MM.1S (cell line): ENCODE results near the gene NEDD4L.

Source experiments
- CTCF ChIP-seq: fragments of 300-600 bp; sonication (generic); IDR thresholded peaks from 2 replicates; pipeline ENCODE4 v1.5.1; 2016; ENCODE audit warnings: antibody characterized with exemption, low read length, mixed read lengths
- EZH2phosphoT487 ChIP-seq: fragments of 300-600 bp; sonication (generic); IDR thresholded peaks from 2 replicates; pipeline ENCODE4 v1.6.1; 2018; ENCODE audit warnings: antibody characterized with exemption, low read length

DNA sequence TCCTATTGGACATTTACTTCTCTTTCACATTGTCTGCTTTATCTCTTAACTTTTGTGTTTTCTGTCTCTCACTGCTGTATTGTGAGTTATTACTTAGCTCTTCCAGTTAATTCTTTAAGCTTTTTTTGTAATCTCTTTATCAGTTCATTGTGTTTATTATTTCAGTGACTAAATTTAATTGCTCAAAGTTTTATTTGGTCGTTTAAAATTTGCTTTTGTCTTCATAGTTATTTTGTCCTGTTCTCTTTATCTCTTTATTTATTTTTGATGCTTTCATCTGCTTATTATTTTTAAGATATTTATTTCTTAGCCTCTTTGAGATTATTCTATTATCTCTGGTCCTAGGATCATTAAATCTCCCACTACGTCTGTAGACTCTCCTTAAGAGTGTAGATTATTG is 316.3 kb downstream of the NEDD4L start:
- no peak for TF ChIP-seq CTCF
- TF ChIP-seq EZH2phosphoT487 = no peak
